Mesenchymal stem cell (in vitro differentiated cells and primary cell): ENCODE results near the gene ANKHD1.

ENCODE experiments used
- DNase-seq: peaks from one replicate; pipeline ENCODE4 v3.0.0-alpha.2; 2013
- H2AFZ ChIP-seq: one replicate; pipeline ENCODE4 v1.6.1; 2013; ENCODE audit warnings: low read depth, mild to moderate bottlenecking, control low read depth, inconsistent platforms, low read length, moderate library complexity
- H2AK5ac ChIP-seq: 2 replicates; pipeline ENCODE4 v1.6.1; 2013; ENCODE audit warnings: low read length, moderate library complexity, mild to moderate bottlenecking, inconsistent platforms; ENCODE audit not compliant: severe bottlenecking
- H2BK120ac ChIP-seq: one replicate; pipeline ENCODE4 v1.6.1; 2013; ENCODE audit warnings: low read depth, mild to moderate bottlenecking, inconsistent platforms, low read length, moderate library complexity
- H2BK12ac ChIP-seq, 2 experiments: one replicate each; pipeline ENCODE4 v1.6.1; 2013; ENCODE audit warnings: inconsistent platforms in 2 of 2, low read length in 2 of 2, mild to moderate bottlenecking in 2 of 2, moderate library complexity in 2 of 2, control low read depth in 1 of 2
- H2BK15ac ChIP-seq: one replicate; pipeline ENCODE4 v1.6.1; 2013; ENCODE audit warnings: mild to moderate bottlenecking, low read depth, inconsistent platforms; ENCODE audit not compliant: poor library complexity, severe bottlenecking
- H2BK5ac ChIP-seq: 2 replicates; pipeline ENCODE4 v1.6.1; 2013; ENCODE audit warnings: low read depth, mild to moderate bottlenecking, low read length, control low read depth, inconsistent platforms; ENCODE audit not compliant: poor library complexity, severe bottlenecking
- H3K14ac ChIP-seq, 2 experiments: one replicate each; pipeline ENCODE4 v1.6.1; 2013; ENCODE audit warnings: inconsistent platforms in 2 of 2, low read length in 2 of 2, control low read depth in 1 of 2, mild to moderate bottlenecking in 1 of 2, moderate library complexity in 1 of 2
- H3K18ac ChIP-seq, 2 experiments: one replicate each; pipeline ENCODE4 v1.6.1; 2013; ENCODE audit warnings: inconsistent platforms in 2 of 2, low read length in 2 of 2, control low read depth in 1 of 2, low read depth in 1 of 2, mild to moderate bottlenecking in 1 of 2
- H3K23ac ChIP-seq, 2 experiments: one replicate each; pipeline ENCODE4 v1.6.1; 2013; ENCODE audit warnings: inconsistent platforms in 2 of 2, low read length in 2 of 2, mild to moderate bottlenecking in 2 of 2, moderate library complexity in 2 of 2, control low read depth in 1 of 2
- H3K27ac ChIP-seq: 2 replicates; pipeline ENCODE4 v1.5.1; 2013; ENCODE audit warnings: mild to moderate bottlenecking, moderate library complexity, low read length, control low read depth, inconsistent platforms; ENCODE audit not compliant: poor library complexity, severe bottlenecking
- H3K27me3 ChIP-seq, 2 experiments: 2 replicates each; pipeline versions ENCODE4 v1.6.1 to v1.7.0; 2013; ENCODE audit warnings: low read length in 2 of 2, mild to moderate bottlenecking in 2 of 2, moderate library complexity in 2 of 2, control low read depth in 1 of 2, inconsistent platforms in 1 of 2; ENCODE audit not compliant: control insufficient read depth in 1 of 2, insufficient read depth in 1 of 2
- H3K36me3 ChIP-seq, 2 experiments: 2 replicates each; pipeline versions ENCODE4 v1.6.1 to v1.7.0; 2013; ENCODE audit warnings: low read length in 2 of 2, control low read depth in 1 of 2, inconsistent platforms in 1 of 2, low read depth in 1 of 2, mild to moderate bottlenecking in 1 of 2; ENCODE audit not compliant: insufficient read depth in 2 of 2, control insufficient read depth in 1 of 2
- H3K4ac ChIP-seq, 2 experiments: one replicate each; pipeline ENCODE4 v1.6.1; 2013; ENCODE audit warnings: inconsistent platforms in 2 of 2, low read length in 2 of 2, mild to moderate bottlenecking in 2 of 2, moderate library complexity in 2 of 2, control low read depth in 1 of 2, low read depth in 1 of 2
- H3K4me1 ChIP-seq: 2 replicates; pipeline ENCODE4 v1.6.1; 2013; ENCODE audit warnings: low read depth, low read length, control low read depth; ENCODE audit not compliant: control insufficient read depth, insufficient read depth
- H3K4me2 ChIP-seq: 2 replicates; pipeline ENCODE4 v1.6.1; 2013; ENCODE audit warnings: low read length, mild to moderate bottlenecking, inconsistent platforms; ENCODE audit not compliant: poor library complexity, severe bottlenecking
- H3K4me3 ChIP-seq, 2 experiments: 2 replicates each; pipeline versions ENCODE4 v1.5.1 to v1.7.0; 2013; ENCODE audit warnings: low read length in 2 of 2, mild to moderate bottlenecking in 2 of 2, control low read depth in 1 of 2, low read depth in 1 of 2; ENCODE audit not compliant: insufficient read depth in 1 of 2
- H3K79me1 ChIP-seq: replicated peaks from 2 replicates; pipeline ENCODE4 v1.6.1; 2013; ENCODE audit warnings: mild to moderate bottlenecking, control low read depth, low read length, inconsistent platforms; ENCODE audit not compliant: poor library complexity, severe bottlenecking
- H3K9ac ChIP-seq: 2 replicates; pipeline ENCODE4 v1.7.0; 2013; ENCODE audit warnings: mild to moderate bottlenecking, low read length, moderate library complexity
- H3K9me3 ChIP-seq: 2 replicates; pipeline ENCODE4 v1.7.0; 2013; ENCODE audit warnings: mild to moderate bottlenecking, low read length; ENCODE audit not compliant: control insufficient read depth
- H4K8ac ChIP-seq: one replicate; pipeline ENCODE4 v1.6.1; 2013; ENCODE audit warnings: inconsistent platforms, mild to moderate bottlenecking, low read length, moderate library complexity
- H4K91ac ChIP-seq: one replicate; pipeline ENCODE4 v1.6.1; 2013; ENCODE audit warnings: mild to moderate bottlenecking, low read length, inconsistent platforms
- WGBS: methylation state at CpG from one replicate; pipeline ENCODE4 v1.1.7; 2013; ENCODE audit warnings: mixed read lengths; 5-methylcytosine and 5-hydroxymethylcytosine counted together

ANKHD1 gene

GRCh38 chr5:140570488-140570887 is 168.9 kb downstream of the ANKHD1 start:
- H2AK5ac ChIP-seq, result no peak overlapping the region
- no peak overlapping the region for H2BK15ac ChIP-seq
- H3K4me2 ChIP-seq, result no peak overlapping the region
- no peak overlapping the region for H2BK120ac ChIP-seq
- no peak for DNase-seq
- no peak overlapping the region for H3K4ac ChIP-seq
- no peak overlapping the region for H3K9ac ChIP-seq
- no peak overlapping the region for H3K23ac ChIP-seq
- no peak overlapping the region for H2AFZ ChIP-seq
- H3K18ac ChIP-seq, result no peak overlapping the region
- H2BK5ac ChIP-seq, result no peak overlapping the region
- no peak overlapping the region for H3K4me3 ChIP-seq
- peaks cover 20% of the 10 kb centered on the region for H3K4me1 ChIP-seq
- no peak overlapping the region for H2BK12ac ChIP-seq
- no peaks in the 10 kb centered on the region for H3K9me3 ChIP-seq
- no peak overlapping the region for H3K14ac ChIP-seq
- no peak overlapping the region for H4K91ac ChIP-seq
- H3K27me3 ChIP-seq, result no peaks in the 10 kb centered on the region
- no peak overlapping the region for H3K27ac ChIP-seq
- H4K8ac ChIP-seq, result no peak overlapping the region
- peaks cover 33% of the 10 kb centered on the region for H3K79me1 ChIP-seq
- peaks cover 34 to 42% of the 10 kb centered on the region in 2 experiments for H3K36me3 ChIP-seq
- WGBS, result 100% methylated on average over 1 of the region's 1 CpG

- no peak overlapping the region for H2BK120ac ChIP-seq
- H3K9me3 ChIP-seq, result no peaks in the 10 kb centered on the region
- H3K4me3 ChIP-seq, result no peak overlapping the region
- H2AK5ac ChIP-seq, result no peak overlapping the region
- no peak overlapping the region for H3K4me2 ChIP-seq
- no peak overlapping the region for H4K91ac ChIP-seq
- H3K23ac ChIP-seq, result no peak overlapping the region
- no peak for DNase-seq
- no peak overlapping the region for H2BK12ac ChIP-seq
- no peak overlapping the region for H3K14ac ChIP-seq
- WGBS, result 96% methylated on average over 4 of the region's 5 CpGs
- H3K36me3 ChIP-seq, result peaks cover 34 to 40% of the 10 kb centered on the region in 2 experiments
- no peak overlapping the region for H3K18ac ChIP-seq
- peaks cover 28% of the 10 kb centered on the region for H3K79me1 ChIP-seq
- peaks cover 17% of the 10 kb centered on the region for H3K4me1 ChIP-seq
- no peaks in the 10 kb centered on the region for H3K27me3 ChIP-seq
- H3K9ac ChIP-seq, result no peak overlapping the region
- H2AFZ ChIP-seq, result no peak overlapping the region
- no peak overlapping the region for H2BK5ac ChIP-seq
- H2BK15ac ChIP-seq, result no peak overlapping the region
- no peak overlapping the region for H4K8ac ChIP-seq
- no peak overlapping the region for H3K4ac ChIP-seq
- H3K27ac ChIP-seq, result no peak overlapping the region
Measured at GRCh38 chr5:140571105-140571504, 169.5 kb downstream of the ANKHD1 start.

- H2BK12ac ChIP-seq, result no peak overlapping the region
- H3K4me1 ChIP-seq, result peaks cover 2% of the 10 kb centered on the region
- no peak overlapping the region for H3K4ac ChIP-seq
- H4K8ac ChIP-seq, result no peak overlapping the region
- H3K27me3 ChIP-seq, result no peaks in the 10 kb centered on the region
- no peak overlapping the region for H3K14ac ChIP-seq
- H2AK5ac ChIP-seq, result peak overlapping the region; percentile 37
- H2BK5ac ChIP-seq, result no peak overlapping the region
- no peak overlapping the region for H4K91ac ChIP-seq
- no peak for DNase-seq
- no peak overlapping the region for H3K9ac ChIP-seq
- H3K27ac ChIP-seq, result peak overlapping the region; percentile 13
- no peak overlapping the region for H2AFZ ChIP-seq
- no peak overlapping the region for H3K4me3 ChIP-seq
- H3K23ac ChIP-seq, result no peak overlapping the region
- H3K9me3 ChIP-seq, result no peaks in the 10 kb centered on the region
- 79% methylated on average over 7 of the region's 7 CpGs for WGBS
- H2BK120ac ChIP-seq, result no peak overlapping the region
- H3K18ac ChIP-seq, result peak overlapping the region in 1 of 2 experiments; percentile 3
- peaks cover 4% of the 10 kb centered on the region for H3K79me1 ChIP-seq
- H3K36me3 ChIP-seq, result peaks cover 10 to 15% of the 10 kb centered on the region in 2 experiments
- H3K4me2 ChIP-seq, result no peak overlapping the region
- no peak overlapping the region for H2BK15ac ChIP-seq
Measured at GRCh38 chr5:140573683-140574082, 172.1 kb downstream of the ANKHD1 start.

- Histone ChIP-seq H3K27me3 (no peaks in the 10 kb centered on the region), H2BK12ac (no peak overlapping the region), H2AK5ac (no peak overlapping the region), H4K91ac (no peak overlapping the region), H3K9ac (no peak overlapping the region), H3K4ac (no peak overlapping the region), H3K4me3 (no peak overlapping the region), H3K9me3 (no peaks in the 10 kb centered on the region), H3K4me2 (no peak overlapping the region), H2BK5ac (no peak overlapping the region), H3K18ac (no peak overlapping the region), H2BK15ac (no peak overlapping the region), H3K79me1 (peaks cover 3% of the 10 kb centered on the region), H2BK120ac (no peak overlapping the region), H3K23ac (no peak overlapping the region), H3K27ac (peak overlapping the region; percentile 29), H4K8ac (no peak overlapping the region), H3K36me3 (peaks cover 8 to 12% of the 10 kb centered on the region in 2 experiments), H3K4me1 (peaks cover 2% of the 10 kb centered on the region), H3K14ac (no peak overlapping the region), H2AFZ (no peak overlapping the region)
- 58% methylated on average over 2 of the region's 3 CpGs for WGBS
- DNase-seq, result no peak
Measured at GRCh38 chr5:140574165-140574564, 172.5 kb downstream of the ANKHD1 start.
